Keratinocyte (primary cell): ENCODE measurements around the gene RASGEF1C. TPM values are rescaled to one million over a fixed set of nuclear protein-coding genes. Genes with fewer than 3 reads are reported as not detected.

Experiments
- DNase-seq: peaks from one replicate; pipeline ENCODE4 v3.0.0-alpha.2; 2011; ENCODE audit warnings: low read depth, missing footprints, low spot score
- FAIRE-seq: peaks from 2 replicates; lab custom pipeline; 2011; peaks lifted over from hg19 to GRCh38; lab: Jason Lieb, UNC
- H2AFZ ChIP-seq: 2 replicates; pipeline ENCODE4 v1.6.0; 2012; ENCODE audit warnings: low read length, control low read depth, inconsistent platforms; ENCODE audit not compliant: control insufficient read depth
- H3K27ac ChIP-seq: 2 replicates; pipeline ENCODE4 v1.5.1; 2011; ENCODE audit warnings: low read length; ENCODE audit not compliant: control insufficient read depth, insufficient read depth
- H3K27me3 ChIP-seq: 3 replicates; pipeline ENCODE4 v1.6.0; 2011; ENCODE audit warnings: low read length; ENCODE audit not compliant: control insufficient read depth, insufficient read depth; ENCODE audit errors: extremely low read depth
- H3K36me3 ChIP-seq, 2 experiments: 2 replicates in 1 of 2; 3 replicates in 1 of 2; pipeline ENCODE4 v1.5.1; 2011; ENCODE audit warnings: low read length in 2 of 2, mild to moderate bottlenecking in 1 of 2; ENCODE audit not compliant: control insufficient read depth in 2 of 2, insufficient read depth in 2 of 2; ENCODE audit errors: extremely low read depth in 1 of 2
- H3K4me1 ChIP-seq: 3 replicates; pipeline ENCODE4 v1.5.1; 2011; ENCODE audit warnings: low read length; ENCODE audit not compliant: control insufficient read depth, insufficient read depth; ENCODE audit errors: extremely low read depth
- H3K4me2 ChIP-seq: 3 replicates; pipeline ENCODE4 v1.6.0; 2011; ENCODE audit warnings: low read depth, low read length; ENCODE audit not compliant: control insufficient read depth, insufficient read depth; ENCODE audit errors: extremely low read depth
- H3K4me3 ChIP-seq, 3 experiments: fragments of 200-600 bp in 1 of 3; sonication (generic) in 1 of 3; 2 replicates in 2 of 3; 3 replicates in 1 of 3; pipeline ENCODE4 v1.5.1; 2011 to 2016; ENCODE audit warnings: low read length in 3 of 3, mild to moderate bottlenecking in 3 of 3, control low read depth in 2 of 3, inconsistent platforms in 1 of 3, low read depth in 1 of 3, mixed read lengths in 1 of 3, mixed run types in 1 of 3, moderate library complexity in 1 of 3; ENCODE audit not compliant: control insufficient read depth in 2 of 3, insufficient read depth in 2 of 3; ENCODE audit errors: extremely low read depth in 1 of 3
- H3K79me2 ChIP-seq: 2 replicates; pipeline ENCODE4 v1.6.0; 2012; ENCODE audit warnings: low read length; ENCODE audit not compliant: control insufficient read depth, insufficient read depth
- H3K9ac ChIP-seq: 3 replicates; pipeline ENCODE4 v1.6.0; 2011; ENCODE audit warnings: low read length; ENCODE audit not compliant: control insufficient read depth, insufficient read depth; ENCODE audit errors: extremely low read depth
- H3K9me1 ChIP-seq: 3 replicates; pipeline ENCODE4 v1.6.0; 2011; ENCODE audit warnings: low read length; ENCODE audit not compliant: control insufficient read depth, insufficient read depth; ENCODE audit errors: extremely low read depth
- H3K9me3 ChIP-seq: 2 replicates; pipeline ENCODE4 v1.5.1; 2012; ENCODE audit warnings: low read depth, low read length; ENCODE audit not compliant: control insufficient read depth
- H4K20me1 ChIP-seq: 3 replicates; pipeline ENCODE4 v1.6.0; 2011; ENCODE audit warnings: low read length; ENCODE audit not compliant: control insufficient read depth, insufficient read depth; ENCODE audit errors: extremely low read depth
- CTCF ChIP-seq, 3 experiments: IDR thresholded peaks in 1 of 3; conservative IDR thresholded peaks in 1 of 3; optimal IDR thresholded peaks in 1 of 3; 2 replicates in 2 of 3; 3 replicates in 1 of 3; pipeline versions ENCODE3 to v1.5.1; 2011; ENCODE audit warnings: low read length in 3 of 3, mild to moderate bottlenecking in 3 of 3, moderate library complexity in 2 of 3, control low read depth in 1 of 3, inconsistent platforms in 1 of 3; ENCODE audit not compliant: insufficient read depth in 2 of 3; ENCODE audit errors: extremely low read depth in 1 of 3
- EZH2 ChIP-seq: IDR thresholded peaks from one replicate; pipeline ENCODE4 v1.6.1; 2012; ENCODE audit warnings: inconsistent platforms, mild to moderate bottlenecking, low read length, moderate library complexity
- dilution Hi-C: fragments of 300-500 bp; cut with MboI; formaldehyde crosslinking; loops from one replicate; pipeline ENCODE4 v1.7.0; 2020; ENCODE audit warnings: low sequenced_read_pairs; ENCODE audit not compliant: extremely low pct_ligation_motif_present
- polyA plus RNA-seq, 5 experiments: library from polyadenylated mRNA; depleted of rRNA in 3 of 5; stranded (reverse) in 3 of 5; stranded (forward) in 1 of 5; unstranded in 1 of 5; fragments of >200 nt; gene quantifications; 1 replicate in 1 of 5; 2 replicates in 3 of 5; 3 replicates in 1 of 5; pipeline versions ENCODE4 v1.2.1 to v1.2.3, GENCODE V29; 2011 to 2012; ENCODE audit warnings: missing spikeins in 2 of 5, low read depth in 1 of 5, low replicate concordance in 1 of 5

RASGEF1C gene
- polyA plus RNA-seq, 1 donor (not counting 4 experiments of a cell fraction or from before 2014, with no cell fraction given): not detected

GRCh38 chr5:180119031-180119902, 89.7 kb downstream of the RASGEF1C start:
- TF ChIP-seq CTCF (optimal IDR thresholded peaks at IDR 0.05 in 1 of 3, IDR thresholded peaks at IDR 0.05 in 1 of 3, conservative IDR thresholded peaks at IDR 0.05 in 1 of 3; ENCODE audit: extremely low read depth in 1 of 3, insufficient read depth in 2 of 3, low read length in 3 of 3) (no peak), EZH2 (no peak)
- Histone ChIP-seq H3K4me2 (no peak overlapping the region), H4K20me1 (no peaks in the 10 kb centered on the region), H3K36me3 (no peaks in the 10 kb centered on the region), H3K27me3 (no peaks in the 10 kb centered on the region), H3K9me3 (no peaks in the 10 kb centered on the region), H3K4me1 (no peaks in the 10 kb centered on the region), H3K79me2 (no peaks in the 10 kb centered on the region), H3K27ac (no peak overlapping the region), H3K9ac (no peak overlapping the region), H3K9me1 (no peaks in the 10 kb centered on the region), H3K4me3 (no peak overlapping the region), H2AFZ (no peak overlapping the region)
- DNase-seq (no peak), FAIRE-seq (no peak)
- dilution Hi-C loops: no loop called here

GRCh38 chr5:180118391-180118791, 90.6 kb downstream of the RASGEF1C start:
- no peak overlapping the region for H3K27ac ChIP-seq
- no peak overlapping the region for H3K4me3 ChIP-seq
- no peaks in the 10 kb centered on the region for H3K9me1 ChIP-seq
- dilution Hi-C loops: no loop called here
- TF ChIP-seq EZH2: no peak
- no peak for TF ChIP-seq CTCF (optimal IDR thresholded peaks at IDR 0.05 in 1 of 3, IDR thresholded peaks at IDR 0.05 in 1 of 3, conservative IDR thresholded peaks at IDR 0.05 in 1 of 3; ENCODE audit: extremely low read depth in 1 of 3, insufficient read depth in 2 of 3, low read length in 3 of 3)
- H3K36me3 ChIP-seq: no peaks in the 10 kb centered on the region
- no peak overlapping the region for H3K9ac ChIP-seq
- no peaks in the 10 kb centered on the region for H4K20me1 ChIP-seq
- no peak overlapping the region for H3K4me2 ChIP-seq
- DNase-seq (no peak), FAIRE-seq (no peak)
- H3K27me3 ChIP-seq: no peaks in the 10 kb centered on the region
- no peak overlapping the region for H2AFZ ChIP-seq
- no peaks in the 10 kb centered on the region for H3K79me2 ChIP-seq
- no peaks in the 10 kb centered on the region for H3K9me3 ChIP-seq
- no peaks in the 10 kb centered on the region for H3K4me1 ChIP-seq
